Neural cell (in vitro differentiated cells): ENCODE measurements around the gene COL15A1. TPM values are rescaled to one million over a fixed set of nuclear protein-coding genes. Genes with fewer than 3 reads are reported as not detected.
A peak's percentile ranks its signal among the peaks of the same experiment; 100 is the strongest.

Source experiments
- H2AFZ ChIP-seq: fragments of 200-600, 300-800 bp; sonication (generic), shearing (Covaris generic); 2 replicates; pipeline ENCODE4 v1.6.0; 2014; ENCODE audit warnings: low read depth, mild to moderate bottlenecking, antibody characterized with exemption, low read length, moderate library complexity
- H3F3A ChIP-seq: fragments of 200-600 bp; shearing (Covaris generic); 2 replicates; pipeline ENCODE4 v1.6.1; 2016; ENCODE audit warnings: mild to moderate bottlenecking, moderate library complexity, mixed read lengths, antibody characterized with exemption, low read length; ENCODE audit not compliant: insufficient read depth, poor library complexity, severe bottlenecking
- H3K27ac ChIP-seq: fragments of 200-600, 300-800 bp; sonication (generic), shearing (Covaris generic); 2 replicates; pipeline ENCODE4 v1.5.1; 2014; ENCODE audit warnings: mild to moderate bottlenecking, low read length, moderate library complexity
- H3K27me3 ChIP-seq: fragments of 300-800, 200-600 bp; sonication (generic), shearing (Covaris generic); 2 replicates; pipeline ENCODE4 v1.6.0; 2014; ENCODE audit warnings: mild to moderate bottlenecking, low read depth, low read length, moderate library complexity; ENCODE audit not compliant: insufficient read depth
- H3K36me3 ChIP-seq: fragments of 300-800, 200-600 bp; sonication (generic), shearing (Covaris generic); 2 replicates; pipeline ENCODE4 v1.5.1; 2014; ENCODE audit warnings: mild to moderate bottlenecking, antibody characterized with exemption, low read length, moderate library complexity; ENCODE audit not compliant: insufficient read depth
- H3K4me2 ChIP-seq: fragments of 300-800, 200-600 bp; sonication (generic), shearing (Covaris generic); 2 replicates; pipeline ENCODE4 v1.6.0; 2014; ENCODE audit warnings: mild to moderate bottlenecking, low read length
- H3K4me3 ChIP-seq: fragments of 300-800, 200-600 bp; sonication (generic), shearing (Covaris generic); 2 replicates; pipeline ENCODE4 v1.5.1; 2014; ENCODE audit warnings: mild to moderate bottlenecking, low read length, moderate library complexity
- H3K79me2 ChIP-seq: fragments of 200-600 bp; shearing (Covaris generic); replicated peaks from 2 replicates; pipeline ENCODE4 v1.6.0; 2014; ENCODE audit warnings: mild to moderate bottlenecking, low read length, moderate library complexity; ENCODE audit not compliant: insufficient read depth
- H3K9ac ChIP-seq: fragments of 300-800, 200-600 bp; sonication (generic), shearing (Covaris generic); 2 replicates; pipeline ENCODE4 v1.6.1; 2016; ENCODE audit warnings: mild to moderate bottlenecking, low read length, mixed read lengths
- H3K9me2 ChIP-seq: fragments of 200-600 bp; shearing (Covaris generic); 2 replicates; pipeline ENCODE4 v1.6.1; 2016; ENCODE audit warnings: mild to moderate bottlenecking, low read length, mixed read lengths; ENCODE audit not compliant: insufficient read depth
- H3K9me3 ChIP-seq: fragments of 200-600, 300-800 bp; sonication (generic), shearing (Covaris generic); 2 replicates; pipeline ENCODE4 v1.6.1; 2016; ENCODE audit warnings: mild to moderate bottlenecking, mixed run types, low read length, moderate library complexity, mixed read lengths
- H4K20me1 ChIP-seq: fragments of 200-600 bp; shearing (Covaris generic); 2 replicates; pipeline ENCODE4 v1.6.1; 2016; ENCODE audit warnings: mild to moderate bottlenecking, mixed run types; ENCODE audit not compliant: insufficient read depth
- CTCF ChIP-seq: fragments of 450-650 bp; IDR thresholded peaks from 2 replicates; pipeline ENCODE4 v1.5.1; 2014; ENCODE audit warnings: antibody characterized with exemption, mild to moderate bottlenecking, moderate library complexity; ENCODE audit not compliant: poor library complexity, severe bottlenecking
- EP300 ChIP-seq: fragments of 450-650 bp; conservative IDR thresholded peaks from 2 replicates; pipeline ENCODE4 v1.6.1; 2014; ENCODE audit warnings: antibody characterized with exemption, mild to moderate bottlenecking, moderate library complexity; ENCODE audit not compliant: poor library complexity, severe bottlenecking
- EZH2 ChIP-seq: fragments of 200-600, 300-800 bp; shearing (Covaris generic), sonication (generic); IDR thresholded peaks from 2 replicates; pipeline ENCODE4 v1.6.1; 2014; ENCODE audit warnings: antibody characterized with exemption, low read length, borderline replicate concordance, mild to moderate bottlenecking; ENCODE audit not compliant: insufficient read depth, poor library complexity, severe bottlenecking
- MXI1 ChIP-seq: fragments of 450-650 bp; conservative IDR thresholded peaks from 2 replicates; pipeline ENCODE4 v1.6.1; 2014; ENCODE audit warnings: antibody characterized with exemption, mild to moderate bottlenecking; ENCODE audit not compliant: poor library complexity, severe bottlenecking
- POLR2AphosphoS5 ChIP-seq: IDR thresholded peaks from 2 replicates; pipeline ENCODE4 v1.6.1; 2012
- RAD21 ChIP-seq: fragments of 450-650 bp; conservative IDR thresholded peaks from 2 replicates; pipeline ENCODE4 v1.6.1; 2014; ENCODE audit warnings: antibody characterized with exemption, mild to moderate bottlenecking, moderate library complexity
- REST ChIP-seq: IDR thresholded peaks from 2 replicates; pipeline ENCODE4 v1.6.1; 2012; ENCODE audit warnings: borderline replicate concordance
- SMC3 ChIP-seq: fragments of 450-650 bp; conservative IDR thresholded peaks from 2 replicates; pipeline ENCODE4 v1.6.1; 2014; ENCODE audit warnings: antibody characterized with exemption, mild to moderate bottlenecking, moderate library complexity; ENCODE audit not compliant: poor library complexity
- TAF1 ChIP-seq: IDR thresholded peaks from 2 replicates; pipeline ENCODE4 v1.6.1; 2012; ENCODE audit warnings: low read depth
- polyA plus RNA-seq: library from polyadenylated mRNA; depleted of rRNA; stranded (reverse); fragments of >200 nt; gene quantifications from 2 replicates; pipeline ENCODE4 v1.2.3, GENCODE V29; 2014

The COL15A1 gene
- polyA plus RNA-seq, 1 donor from 2014 or later: 2.8 TPM

- Histone ChIP-seq H3K4me3 (peak overlapping the region; percentile 76), H3K4me2 (no peak overlapping the region), H3K9me2 (no peaks in the 10 kb centered on the region), H3K36me3 (no peaks in the 10 kb centered on the region), H3K9ac (no peak overlapping the region), H3K79me2 (peaks cover 28% of the 10 kb centered on the region), H3K9me3 (no peaks in the 10 kb centered on the region), H2AFZ (no peak overlapping the region), H4K20me1 (no peaks in the 10 kb centered on the region), H3K27ac (no peak overlapping the region), H3K27me3 (no peaks in the 10 kb centered on the region), H3F3A (no peaks in the 10 kb centered on the region)
- TF ChIP-seq SMC3 (no peak), RAD21 (no peak), CTCF (no peak), MXI1 (no peak), EP300 (no peak)
Measured at GRCh38 chr9:99103054-99103895, 159.6 kb downstream of the COL15A1 start.

- Histone ChIP-seq H3K9me2 (no peaks in the 10 kb centered on the region), H3F3A (no peaks in the 10 kb centered on the region), H3K79me2 (peaks cover 35% of the 10 kb centered on the region), H4K20me1 (no peaks in the 10 kb centered on the region), H3K27ac (peak overlapping the region; percentile 36), H3K36me3 (no peaks in the 10 kb centered on the region), H3K4me2 (peak overlapping the region; percentile 53), H3K9me3 (no peaks in the 10 kb centered on the region), H2AFZ (peak overlapping the region; percentile 71), H3K27me3 (no peaks in the 10 kb centered on the region), H3K4me3 (peak overlapping the region; percentile 76), H3K9ac (peak overlapping the region; percentile 61)
- TF ChIP-seq MXI1 (no peak), EP300 (no peak), POLR2AphosphoS5 (no peak), EZH2 (no peak), RAD21 (no peak), TAF1 (no peak), SMC3 (no peak), CTCF (no peak), REST (no peak)
Measured at GRCh38 chr9:99103901-99104458, 160.3 kb downstream of the COL15A1 start.
